Mesothelial cell of epicardium (in vitro differentiated cells): ENCODE data around the gene TOR4A. TPM values are rescaled to one million over a fixed set of nuclear protein-coding genes. Genes with fewer than 3 reads are reported as not detected.

Source experiments
- DNase-seq, 2 experiments: peaks; one replicate each; pipeline ENCODE4 v3.0.0; 2021; ENCODE audit warnings: low spot score in 2 of 2; ENCODE audit not compliant: unreplicated experiment in 2 of 2
- H3K27ac Mint-ChIP-seq: 2 replicates; pipeline ENCODE4 v1.8.0; 2021; ENCODE audit warnings: mixed read lengths
- H3K27me3 Mint-ChIP-seq: 2 replicates; pipeline ENCODE4 v1.8.0; 2021; ENCODE audit warnings: low read depth, mixed read lengths
- H3K36me3 Mint-ChIP-seq: 2 replicates; pipeline ENCODE4 v1.8.0; 2021; ENCODE audit warnings: mixed read lengths
- H3K4me1 Mint-ChIP-seq: 2 replicates; pipeline ENCODE4 v1.8.0; 2021; ENCODE audit warnings: mixed read lengths
- H3K4me3 Mint-ChIP-seq: 2 replicates; pipeline ENCODE4 v1.8.0; 2021; ENCODE audit warnings: mild to moderate bottlenecking, moderate library complexity, mixed read lengths
- H3K9me3 Mint-ChIP-seq: 2 replicates; pipeline ENCODE4 v1.8.0; 2021; ENCODE audit warnings: mixed read lengths
- CTCF ChIP-seq: fragments of 200-600 bp; sonication (generic); IDR thresholded peaks from one replicate; pipeline ENCODE4 v1.5.0; 2021; ENCODE audit warnings: antibody characterized with exemption; ENCODE audit not compliant: unreplicated experiment
- total RNA-seq: library from RNA; stranded (reverse); gene quantifications from 3 replicates; pipeline ENCODE4 v1.2.1, GENCODE V29; 2021

The TOR4A gene
- total RNA-seq, 1 donor from 2014 or later = 6.5 TPM

GRCh38 chr9:137308057-137308619, 30.6 kb downstream of the TOR4A start:
- no peak for TF ChIP-seq CTCF
- no peak overlapping the region for H3K27ac Mint-ChIP-seq
- no peaks in the 10 kb centered on the region for H3K27me3 Mint-ChIP-seq
- H3K9me3 Mint-ChIP-seq = no peaks in the 10 kb centered on the region
- no peak overlapping the region for H3K4me3 Mint-ChIP-seq
- H3K4me1 Mint-ChIP-seq = peaks cover 7% of the 10 kb centered on the region
- H3K36me3 Mint-ChIP-seq = no peaks in the 10 kb centered on the region
- DNase-seq = no peak

GRCh38 chr9:137309368-137310188, 32.1 kb downstream of the TOR4A start:
- no peak for DNase-seq
- no peak for TF ChIP-seq CTCF
- Mint-ChIP-seq H3K9me3 (no peaks in the 10 kb centered on the region), H3K27ac (no peak overlapping the region), H3K27me3 (no peaks in the 10 kb centered on the region), H3K36me3 (no peaks in the 10 kb centered on the region), H3K4me1 (peaks cover 7% of the 10 kb centered on the region), H3K4me3 (no peak overlapping the region)

GRCh38 chr9:137310189-137311052, 32.9 kb downstream of the TOR4A start:
- no peaks in the 10 kb centered on the region for H3K27me3 Mint-ChIP-seq
- no peak overlapping the region for H3K4me3 Mint-ChIP-seq
- no peaks in the 10 kb centered on the region for H3K9me3 Mint-ChIP-seq
- peaks cover 5% of the 10 kb centered on the region for H3K4me1 Mint-ChIP-seq
- no peak overlapping the region for H3K27ac Mint-ChIP-seq
- DNase-seq = no peak
- H3K36me3 Mint-ChIP-seq = no peaks in the 10 kb centered on the region
- TF ChIP-seq CTCF = no peak

- peak in 1 of 2 experiments; percentile 38 for DNase-seq
- Mint-ChIP-seq H3K4me1 (peaks cover 5% of the 10 kb centered on the region), H3K9me3 (no peaks in the 10 kb centered on the region), H3K36me3 (no peaks in the 10 kb centered on the region), H3K27ac (no peak overlapping the region), H3K27me3 (no peaks in the 10 kb centered on the region), H3K4me3 (no peak overlapping the region)
- TF ChIP-seq CTCF = no peak
Observed at GRCh38 chr9:137311171-137311985, 33.9 kb downstream of the TOR4A start.
